HEK293T (cell line): ENCODE results near the gene HMCN2.
"Not testable (repeated sequence)": the region's sequence is repeated elsewhere in the genome, so short reads cannot be mapped to it uniquely, and the experiment has no call there.

ENCODE experiments used
- CTCF ChIA-PET: fragments of 350-600 bp; formaldehyde crosslinking; extraction: SDS; loops from one replicate; lab custom pipeline; 2021; ENCODE audit warnings: antibody characterized with exemption, inconsistent platforms; lab: Yijun Ruan, JAX
- POLR2A ChIA-PET: fragments of 350-600 bp; formaldehyde crosslinking; extraction: SDS; loops from one replicate; lab custom pipeline; 2020; ENCODE audit warnings: antibody characterized with exemption, inconsistent platforms; lab: Yijun Ruan, JAX
- DNase-seq: peaks from one replicate; pipeline ENCODE4 v3.0.0; 2012; ENCODE audit warnings: mixed read lengths; ENCODE audit errors: extremely low spot score
- ARNT ChIP-seq: fragments of 450-650 bp; IDR thresholded peaks from 2 replicates; pipeline ENCODE4 v1.6.1; 2017; ENCODE audit warnings: mild to moderate bottlenecking
- BHLHE40 ChIP-seq: fragments of 450-650 bp; IDR thresholded peaks from 2 replicates; pipeline ENCODE4 v1.6.1; 2016; ENCODE audit warnings: mild to moderate bottlenecking, moderate library complexity, borderline replicate concordance
- CTBP1 ChIP-seq: fragments of 450-650 bp; IDR thresholded peaks from 2 replicates; pipeline ENCODE4 v1.6.1; 2016; ENCODE audit warnings: borderline replicate concordance
- ELF4 ChIP-seq: fragments of 450-650 bp; IDR thresholded peaks from 2 replicates; pipeline ENCODE4 v1.6.1; 2017; ENCODE audit warnings: antibody characterized with exemption
- FOXA1 ChIP-seq: fragments of 450-650 bp; IDR thresholded peaks from 2 replicates; pipeline ENCODE4 v1.6.1; 2016; ENCODE audit warnings: mild to moderate bottlenecking
- FOXK2 ChIP-seq: fragments of 450-650 bp; IDR thresholded peaks from 2 replicates; pipeline ENCODE4 v1.6.1; 2016; ENCODE audit warnings: mild to moderate bottlenecking
- FOXM1 ChIP-seq: fragments of 450-650 bp; IDR thresholded peaks from 2 replicates; pipeline ENCODE4 v1.6.1; 2017; ENCODE audit warnings: mild to moderate bottlenecking, borderline replicate concordance
- HDGF ChIP-seq: fragments of 450-650 bp; IDR thresholded peaks from 2 replicates; pipeline ENCODE4 v1.6.1; 2017; ENCODE audit warnings: antibody characterized with exemption, borderline replicate concordance
- L3MBTL2 ChIP-seq: fragments of 450-650 bp; conservative IDR thresholded peaks from 2 replicates; pipeline ENCODE4 v1.6.1; 2016; ENCODE audit warnings: mild to moderate bottlenecking
- LEF1 ChIP-seq: fragments of 450-650 bp; IDR thresholded peaks from 2 replicates; pipeline ENCODE4 v1.6.1; 2017; ENCODE audit warnings: mild to moderate bottlenecking, borderline replicate concordance
- NFRKB ChIP-seq: fragments of 450-650 bp; IDR thresholded peaks from 2 replicates; pipeline ENCODE4 v1.6.1; 2016; ENCODE audit warnings: mild to moderate bottlenecking, moderate library complexity
- PKNOX1 ChIP-seq: fragments of 450-650 bp; IDR thresholded peaks from 2 replicates; pipeline ENCODE4 v1.6.1; 2016
- SP1 ChIP-seq: fragments of 450-650 bp; IDR thresholded peaks from 2 replicates; pipeline ENCODE4 v1.6.1; 2017
- SUZ12 ChIP-seq: fragments of 450-650 bp; IDR thresholded peaks from 2 replicates; pipeline ENCODE4 v1.6.1; 2016; ENCODE audit warnings: mild to moderate bottlenecking
- TARDBP ChIP-seq: fragments of 450-650 bp; IDR thresholded peaks from 2 replicates; pipeline ENCODE4 v1.6.1; 2016
- ZNF384 ChIP-seq: fragments of 450-650 bp; IDR thresholded peaks from 2 replicates; pipeline ENCODE4 v1.6.1; 2016

HMCN2 gene

GRCh38 chr9:130256644-130257043 is 8.9 kb upstream of the HMCN2 start:
- no peak for TF ChIP-seq CTBP1
- TF ChIP-seq HDGF: no peak
- no peak for TF ChIP-seq PKNOX1
- no peak for TF ChIP-seq BHLHE40
- no peak for TF ChIP-seq TARDBP
- TF ChIP-seq SP1: no peak
- TF ChIP-seq L3MBTL2: no peak
- TF ChIP-seq FOXM1: no peak
- no peak for TF ChIP-seq ZNF384
- TF ChIP-seq SUZ12: no peak
- no peak for TF ChIP-seq ELF4
- TF ChIP-seq LEF1: no peak
- TF ChIP-seq ARNT: no peak
- TF ChIP-seq FOXK2: no peak
- TF ChIP-seq NFRKB: no peak
- TF ChIP-seq FOXA1: no peak
- ChIA-PET CTCF (interaction anchor here (0.6 kb wide), 1 partner anchor 27 kb away, joined by 4 read pairs; no protein-coding TSS in a partner anchor), POLR2A (no interaction called here)
- no peak for DNase-seq

- CTCF ChIA-PET: interaction anchor here (1.3 kb wide), 1 partner anchor 14 kb away, joined by 5 read pairs; no protein-coding TSS in a partner anchor
- POLR2A ChIA-PET, DNase-seq: not testable (repeated sequence)
Measured at GRCh38 chr9:130258137-130258536, 7.4 kb upstream of the HMCN2 start.

- ChIA-PET POLR2A (no interaction called here), CTCF (interaction anchor here (1.3 kb wide), 1 partner anchor 15 kb away, joined by 5 read pairs; no protein-coding TSS in a partner anchor)
- DNase-seq: no peak
- TF ChIP-seq ELF4: no peak
- no peak for TF ChIP-seq BHLHE40
- TF ChIP-seq CTBP1: no peak
- TF ChIP-seq FOXA1: no peak
- TF ChIP-seq LEF1: no peak
- no peak for TF ChIP-seq FOXM1
- no peak for TF ChIP-seq ARNT
- no peak for TF ChIP-seq HDGF
- TF ChIP-seq SUZ12: no peak
- no peak for TF ChIP-seq SP1
- TF ChIP-seq PKNOX1: no peak
- TF ChIP-seq ZNF384: no peak
- TF ChIP-seq NFRKB: no peak
- no peak for TF ChIP-seq TARDBP
- TF ChIP-seq FOXK2: no peak
- no peak for TF ChIP-seq L3MBTL2
Measured at GRCh38 chr9:130259044-130259443, 6.5 kb upstream of the HMCN2 start.

- POLR2A ChIA-PET: no interaction called here
- DNase-seq: no peak
Measured at GRCh38 chr9:130260816-130261765, 4.5 kb upstream of the HMCN2 start.

GRCh38 chr9:130262061-130262745 is 3.4 kb upstream of the HMCN2 start:
- CTCF ChIA-PET: no interaction called here

More at GRCh38 chr9:130260816-130261765, 4.5 kb upstream of the HMCN2 start:
- CTCF ChIA-PET: no interaction called here
- TF ChIP-seq ZNF384 (no peak), HDGF (no peak)

More at GRCh38 chr9:130262061-130262745, 3.4 kb upstream of the HMCN2 start:
- DNase-seq: no peak
- POLR2A ChIA-PET: no interaction called here
- TF ChIP-seq FOXA1 (no peak), NFRKB (no peak), FOXK2 (no peak), PKNOX1 (no peak), CTBP1 (no peak), ELF4 (no peak), LEF1 (no peak), ZNF384 (no peak), FOXM1 (no peak), HDGF (no peak), L3MBTL2 (no peak), SP1 (no peak)
